HepG2 (cell line): ENCODE measurements around the gene RIPK1. TPM values are rescaled to one million over a fixed set of nuclear protein-coding genes. Genes with fewer than 3 reads are reported as not detected.

Experiments
- CCAR2 ChIP-seq: fragments of 200-400 bp; formaldehyde crosslinking; optimal IDR thresholded peaks from 2 replicates; pipeline ENCODE3; 2018; ENCODE audit warnings: low read depth, mild to moderate bottlenecking, low read length, moderate library complexity
- GMEB1 ChIP-seq: sonication (generic); formaldehyde crosslinking; IDR thresholded peaks from 2 replicates; pipeline ENCODE4 v1.5.1; 2020; ENCODE audit warnings: missing genetic modification reagents, mild to moderate bottlenecking, borderline replicate concordance
- GPBP1L1 ChIP-seq: sonication (generic); formaldehyde crosslinking; IDR thresholded peaks from 2 replicates; pipeline ENCODE4 v1.5.0; 2020; ENCODE audit warnings: mild to moderate bottlenecking, missing genetic modification reagents
- HES4 ChIP-seq: sonication (generic); formaldehyde crosslinking; IDR thresholded peaks from 2 replicates; pipeline ENCODE4 v1.9.0; 2021; ENCODE audit warnings: mild to moderate bottlenecking, missing genetic modification reagents, borderline replicate concordance
- IKZF5 ChIP-seq: IDR thresholded peaks from 2 replicates; pipeline ENCODE4 v1.6.1; 2018; ENCODE audit warnings: missing genetic modification reagents, mild to moderate bottlenecking, missing compliant biosample characterization
- KDM4B ChIP-seq: sonication (generic); formaldehyde crosslinking; IDR thresholded peaks from 2 replicates; pipeline ENCODE4 v1.4.0; 2020; ENCODE audit warnings: missing genetic modification reagents
- KLF13 ChIP-seq: sonication (generic); formaldehyde crosslinking; IDR thresholded peaks from 2 replicates; pipeline ENCODE4 v1.4.0; 2020; ENCODE audit warnings: mild to moderate bottlenecking, missing genetic modification reagents
- MLXIP ChIP-seq: sonication (generic); formaldehyde crosslinking; IDR thresholded peaks from 2 replicates; pipeline ENCODE4 v1.9.0; 2021; ENCODE audit warnings: missing genetic modification reagents, borderline replicate concordance
- POLR2AphosphoS2 ChIP-seq: IDR thresholded peaks from 2 replicates; pipeline ENCODE4 v1.6.1; 2011; ENCODE audit warnings: low read depth, low read length, improper control_type of control experiment
- RARG ChIP-seq: sonication (generic); formaldehyde crosslinking; IDR thresholded peaks from 2 replicates; pipeline ENCODE4 v1.4.0; 2020; ENCODE audit warnings: low read depth, mild to moderate bottlenecking, missing genetic modification reagents
- RORA ChIP-seq: sonication (generic); formaldehyde crosslinking; IDR thresholded peaks from 2 replicates; pipeline ENCODE4 v1.5.0; 2020; ENCODE audit warnings: mild to moderate bottlenecking, missing genetic modification reagents, moderate library complexity
- RXRB ChIP-seq: IDR thresholded peaks from 2 replicates; pipeline ENCODE4 v1.6.1; 2016; ENCODE audit warnings: borderline replicate concordance, missing genetic modification reagents, missing compliant biosample characterization
- SAFB2 ChIP-seq: sonication (generic); formaldehyde crosslinking; IDR thresholded peaks from 2 replicates; pipeline ENCODE4 v1.5.1; 2020; ENCODE audit warnings: missing genetic modification reagents, low read depth, mild to moderate bottlenecking, borderline replicate concordance
- SRY ChIP-seq: sonication (generic); formaldehyde crosslinking; IDR thresholded peaks from 2 replicates; pipeline ENCODE4 v1.8.0; 2022; ENCODE audit warnings: mild to moderate bottlenecking, missing genetic modification reagents
- TP53 ChIP-seq: sonication (generic); formaldehyde crosslinking; conservative IDR thresholded peaks from 2 replicates; pipeline ENCODE4 v1.4.0; 2020; ENCODE audit warnings: missing genetic modification reagents
- XBP1 ChIP-seq: sonication (generic); formaldehyde crosslinking; IDR thresholded peaks from 2 replicates; pipeline ENCODE4 v1.5.0; 2020; ENCODE audit warnings: missing genetic modification reagents
- ZFP1 ChIP-seq: IDR thresholded peaks from 2 replicates; pipeline ENCODE4 v1.6.1; 2016
- ZFP91 ChIP-seq: sonication (generic); formaldehyde crosslinking; IDR thresholded peaks from 2 replicates; pipeline ENCODE4 v1.9.0; 2022; ENCODE audit warnings: missing genetic modification reagents, mild to moderate bottlenecking, borderline replicate concordance
- ZNF24 ChIP-seq: fragments of 450-650 bp; IDR thresholded peaks from 2 replicates; pipeline ENCODE4 v1.6.1; 2017; ENCODE audit warnings: antibody characterized with exemption, mild to moderate bottlenecking
- ZNF766 ChIP-seq: sonication (generic); formaldehyde crosslinking; IDR thresholded peaks from 2 replicates; pipeline ENCODE4 v1.5.0; 2020; ENCODE audit warnings: missing genetic modification reagents, borderline replicate concordance
- polyA plus RNA-seq, 8 experiments: library from polyadenylated mRNA; depleted of rRNA in 3 of 8; stranded (reverse) in 7 of 8; unstranded in 1 of 8; fragments of >200 nt; fragmentation: Illumina TruSeq in 4 of 8; extraction: Trizol in 4 of 8; gene quantifications; 2 replicates each; pipeline versions ENCODE4 v1.2.1 to v1.2.3, GENCODE V29; 2011 to 2016; ENCODE audit warnings: low read depth in 4 of 8, missing spikeins in 1 of 8, mixed read lengths in 1 of 8; ENCODE audit not compliant: insufficient read depth in 1 of 8
- total RNA-seq, 5 experiments: library from RNA; depleted of rRNA; stranded (reverse); fragments of >200 nt; fragmentation: Illumina TruSeq; extraction: Trizol; gene quantifications; 2 replicates each; pipeline ENCODE4 v1.2.3, GENCODE V29; 2016; ENCODE audit warnings: low read depth in 1 of 5

RIPK1 gene
- total and polyA plus RNA-seq, 2 of the 13 experiments (the other 11 are each of a cell fraction or from before 2014, with no cell fraction given), result 9.0 to 10.3 TPM

GRCh38 chr6:3118353-3119039 lies 50.2 kb downstream of the RIPK1 start, which contains the start of gene BPHL (continued):
- peak; percentile 94; the same call in 1 of the 2 replicates for TF ChIP-seq KDM4B
- TF ChIP-seq GPBP1L1 (CRISPR knock-in tag), result no peak
- TF ChIP-seq MLXIP, result peak; percentile 30; the same call in 1 of the 2 replicates
- peak; percentile 85 for TF ChIP-seq ZNF766 (CRISPR knock-in tag)
- TF ChIP-seq ZFP91 (CRISPR knock-in tag), result peak; percentile 94
- TF ChIP-seq POLR2AphosphoS2, result peak; percentile 10; the same call in 1 of the 2 replicates
- TF ChIP-seq ZFP1 (CRISPR knock-in tag), result peak; percentile 85; the same call in 1 of the 2 replicates
- peak; percentile 56; the same call in 1 of the 2 replicates for TF ChIP-seq RXRB
- TF ChIP-seq XBP1, result no peak; the same call in 1 of the 2 replicates
- peak; percentile 84 for TF ChIP-seq IKZF5 (CRISPR knock-in tag)
- TF ChIP-seq RORA (CRISPR knock-in tag), result no peak
- TF ChIP-seq SRY (CRISPR knock-in tag), result peak; percentile 96
- peak; percentile 78; the same call in 1 of the 2 replicates for TF ChIP-seq SAFB2
- no peak for TF ChIP-seq CCAR2
- peak; percentile 85; the same call in 1 of the 2 replicates for TF ChIP-seq GMEB1 (CRISPR knock-in tag)
- TF ChIP-seq HES4 (CRISPR knock-in tag), result peak; percentile 96
- TF ChIP-seq TP53 (CRISPR knock-in tag), result 0 out of 2 replicates have a peak, but pooled peaks have one; percentile 54
- TF ChIP-seq RARG, result peak; percentile 98; the same call in 1 of the 2 replicates
- peak; percentile 15; the same call in 1 of the 2 replicates for TF ChIP-seq ZNF24
- peak; percentile 74; the same call in 1 of the 2 replicates for TF ChIP-seq KLF13
